Upper lobe of right lung (tissue), 1 donor: ENCODE data around the gene ARHGEF10L. TPM values are rescaled to one million over a fixed set of nuclear protein-coding genes. Genes with fewer than 3 reads are reported as not detected.

Source experiments
- ATAC-seq: fragments of 200-7000 bp; cut with Tn5 transposase; one replicate; pipeline ENCODE4 v1.9.1; 2020; ENCODE audit warnings: mild to moderate bottlenecking, moderate library complexity
- DNase-seq: peaks from one replicate; pipeline ENCODE4 v3.0.0-alpha.2; 2020
- H3K27ac ChIP-seq: fragments of 200-600 bp; one replicate; pipeline ENCODE4 v1.8.0; 2022
- H3K27me3 ChIP-seq: fragments of 200-600 bp; one replicate; pipeline ENCODE4 v1.8.0; 2022; ENCODE audit warnings: mild to moderate bottlenecking
- H3K36me3 ChIP-seq: fragments of 200-600 bp; one replicate; pipeline ENCODE4 v1.8.0; 2022
- H3K4me1 ChIP-seq: fragments of 200-600 bp; one replicate; pipeline ENCODE4 v1.8.0; 2022
- H3K4me3 ChIP-seq: fragments of 200-600 bp; one replicate; pipeline ENCODE4 v1.8.0; 2022; ENCODE audit warnings: mild to moderate bottlenecking
- H3K9me3 ChIP-seq: fragments of 200-600 bp; one replicate; pipeline ENCODE4 v1.8.0; 2022
- intact Hi-C: fragments of 100-400 bp; cut with DNase I; formaldehyde crosslinking; loops from one replicate; pipeline ENCODE4 v1.11.0; 2022
- total RNA-seq: library from RNA; stranded (reverse); fragmentation: NEBNext Ultra II Directional; extraction: Animal tissue kit (Norgen Biotek cat#: 25700); gene quantifications from one replicate; pipeline ENCODE4 v1.2.1, GENCODE V29; 2021
- TF ChIP-seq, protein P1 (sequence below): fragments of 200-600 bp; IDR thresholded peaks from one replicate; pipeline ENCODE4 v1.8.0; 2022; ENCODE audit warnings: antibody characterized with exemption
- donor health status: DM: no; HTN: yes; CAD: no; lungs with severe emphysema.

The ARHGEF10L gene
- total RNA-seq, 1 donor from 2014 or later: 34.1 TPM

DNA sequence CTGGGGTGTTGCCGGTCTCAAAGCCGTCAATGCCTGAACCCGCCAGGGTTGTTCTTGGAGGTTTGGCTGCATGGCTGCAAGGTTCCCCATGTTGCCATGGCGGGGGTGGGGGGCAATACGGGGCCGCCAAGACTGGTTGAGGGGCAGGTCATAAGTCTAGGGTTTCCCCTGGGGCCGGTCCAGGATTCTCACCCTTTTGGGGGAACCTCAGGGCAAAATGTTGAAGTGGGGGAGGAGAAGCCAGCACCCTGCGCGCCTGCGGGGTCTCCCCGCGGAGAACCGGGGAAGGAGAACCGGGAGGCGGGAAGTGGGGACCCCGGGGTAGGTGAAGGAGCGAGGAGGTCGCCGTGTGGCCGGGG lies 401 bp upstream of the ARHGEF10L start:
- intact Hi-C loops: no loop called here
- H3K9me3 ChIP-seq: no peaks in the 10 kb centered on the region
- TF ChIP-seq, protein P1, sequence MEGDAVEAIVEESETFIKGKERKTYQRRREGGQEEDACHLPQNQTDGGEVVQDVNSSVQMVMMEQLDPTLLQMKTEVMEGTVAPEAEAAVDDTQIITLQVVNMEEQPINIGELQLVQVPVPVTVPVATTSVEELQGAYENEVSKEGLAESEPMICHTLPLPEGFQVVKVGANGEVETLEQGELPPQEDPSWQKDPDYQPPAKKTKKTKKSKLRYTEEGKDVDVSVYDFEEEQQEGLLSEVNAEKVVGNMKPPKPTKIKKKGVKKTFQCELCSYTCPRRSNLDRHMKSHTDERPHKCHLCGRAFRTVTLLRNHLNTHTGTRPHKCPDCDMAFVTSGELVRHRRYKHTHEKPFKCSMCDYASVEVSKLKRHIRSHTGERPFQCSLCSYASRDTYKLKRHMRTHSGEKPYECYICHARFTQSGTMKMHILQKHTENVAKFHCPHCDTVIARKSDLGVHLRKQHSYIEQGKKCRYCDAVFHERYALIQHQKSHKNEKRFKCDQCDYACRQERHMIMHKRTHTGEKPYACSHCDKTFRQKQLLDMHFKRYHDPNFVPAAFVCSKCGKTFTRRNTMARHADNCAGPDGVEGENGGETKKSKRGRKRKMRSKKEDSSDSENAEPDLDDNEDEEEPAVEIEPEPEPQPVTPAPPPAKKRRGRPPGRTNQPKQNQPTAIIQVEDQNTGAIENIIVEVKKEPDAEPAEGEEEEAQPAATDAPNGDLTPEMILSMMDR: no peak
- peak overlapping the region; percentile 43 for H3K4me3 ChIP-seq
- H3K27ac ChIP-seq: peak overlapping the region; percentile 55
- peaks cover 7% of the 10 kb centered on the region for H3K27me3 ChIP-seq
- DNase-seq (no peak), ATAC-seq (no peak)
- no peaks in the 10 kb centered on the region for H3K36me3 ChIP-seq
- peaks cover 18% of the 10 kb centered on the region for H3K4me1 ChIP-seq

DNA sequence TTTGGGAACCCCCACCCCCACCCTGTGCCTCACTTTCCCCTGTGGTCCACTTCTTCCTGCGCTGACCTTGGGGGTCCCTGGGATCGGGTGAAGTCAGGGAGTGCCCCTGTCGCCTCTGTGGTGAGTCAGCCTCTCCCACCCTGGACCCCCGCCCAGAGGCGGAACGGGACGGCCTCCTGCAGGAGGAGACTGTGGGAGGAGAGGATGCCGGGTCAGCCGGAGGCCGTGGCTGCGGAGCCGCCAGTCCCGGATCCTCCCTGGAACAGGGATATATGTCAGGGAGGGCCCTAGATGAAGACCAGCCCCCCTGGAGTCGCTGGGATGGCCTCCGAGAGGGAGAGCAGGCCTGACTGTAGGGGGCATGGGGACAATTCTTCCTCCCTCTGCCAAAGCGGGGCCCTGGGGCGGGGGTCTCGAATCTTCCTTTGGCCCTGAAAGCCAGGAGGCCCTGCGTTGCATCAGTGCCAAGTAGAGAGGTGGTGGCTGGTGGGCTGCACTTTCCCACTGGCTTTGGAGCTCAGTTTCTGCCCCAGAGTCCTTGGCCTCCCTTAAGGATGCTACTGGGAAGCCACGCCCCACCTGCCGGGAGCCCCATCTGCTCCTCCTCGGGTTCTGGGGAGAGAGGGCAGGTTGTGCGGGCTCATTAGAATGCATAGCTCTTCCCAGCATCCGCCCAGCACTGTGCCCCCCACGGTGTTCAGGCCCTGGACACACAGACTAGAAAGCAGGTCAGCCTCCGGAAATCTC lies 930 bp downstream of the ARHGEF10L start:
- H3K4me3 ChIP-seq: peak overlapping the region; percentile 66
- TF ChIP-seq, protein P1: no peak
- no peaks in the 10 kb centered on the region for H3K36me3 ChIP-seq
- ATAC-seq (peak; percentile 49), DNase-seq (peak; percentile 73)
- peaks cover 7% of the 10 kb centered on the region for H3K27me3 ChIP-seq
- H3K9me3 ChIP-seq: no peaks in the 10 kb centered on the region
- H3K4me1 ChIP-seq: peaks cover 24% of the 10 kb centered on the region
- intact Hi-C loops: no loop called here
- H3K27ac ChIP-seq: peak overlapping the region; percentile 68

DNA sequence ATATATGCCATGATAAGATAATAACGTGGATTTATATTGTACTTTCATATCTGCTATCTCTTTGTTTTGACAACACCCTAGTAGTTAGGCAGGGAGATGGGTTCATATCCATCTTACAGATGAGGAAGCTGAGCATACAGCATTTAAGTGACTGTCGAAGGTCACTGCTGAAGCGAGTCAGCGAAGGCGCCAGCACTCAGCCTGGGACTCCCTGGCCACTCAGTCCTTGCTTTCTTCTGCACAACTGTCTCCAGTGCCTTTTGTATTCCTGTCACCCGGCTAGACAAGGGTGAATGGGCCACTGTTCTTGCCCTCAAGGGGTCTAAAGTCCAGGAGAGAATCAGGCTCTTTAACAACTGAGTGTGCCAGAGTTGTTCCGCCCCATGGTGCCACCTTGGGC lies 3.1 kb downstream of the ARHGEF10L start:
- H3K36me3 ChIP-seq: no peaks in the 10 kb centered on the region
- no peak overlapping the region for H3K27ac ChIP-seq

DNA sequence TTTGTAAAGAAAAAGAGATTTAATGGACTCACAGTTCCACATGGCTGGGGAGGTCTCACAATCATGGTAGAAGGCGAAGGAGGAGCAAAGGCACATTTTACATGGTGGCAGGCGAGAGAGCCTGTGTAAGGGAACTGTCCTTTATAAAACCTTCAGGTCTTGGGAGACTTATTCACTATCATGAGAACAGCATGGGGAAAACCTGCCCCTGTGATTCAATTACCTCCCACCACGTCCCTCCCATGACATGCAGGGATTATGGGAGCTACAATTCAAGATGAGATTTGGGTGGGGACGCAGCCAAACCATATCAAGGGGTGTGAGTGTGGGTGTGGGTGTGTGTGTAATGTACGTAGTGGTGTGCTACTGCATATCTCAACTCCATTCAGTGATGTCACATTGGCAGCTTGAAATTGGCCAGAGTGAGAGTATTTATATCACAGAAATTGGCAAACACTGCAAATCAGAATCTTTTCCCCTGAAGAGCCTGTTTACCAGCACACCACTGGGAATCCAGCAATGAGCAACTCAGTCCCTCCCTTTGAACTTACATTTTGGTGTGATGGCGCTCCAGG lies 5.4 kb downstream of the ARHGEF10L start:
- peaks cover 7% of the 10 kb centered on the region for H3K27me3 ChIP-seq
- DNase-seq: no peak
- peak; percentile 6 for ATAC-seq
- peak overlapping the region; percentile 17 for H3K27ac ChIP-seq
- H3K9me3 ChIP-seq: no peaks in the 10 kb centered on the region
- TF ChIP-seq, protein P1: no peak
- H3K4me1 ChIP-seq: peaks cover 26% of the 10 kb centered on the region
- intact Hi-C loops: no loop called here
- H3K36me3 ChIP-seq: no peaks in the 10 kb centered on the region
- no peak overlapping the region for H3K4me3 ChIP-seq

More for the DNA sequence above, 3.1 kb downstream of the ARHGEF10L start:
- intact Hi-C loops: no loop called here
- TF ChIP-seq, protein P1: no peak
- no peaks in the 10 kb centered on the region for H3K9me3 ChIP-seq
- H3K4me1 ChIP-seq: peaks cover 30% of the 10 kb centered on the region
- ATAC-seq (no peak), DNase-seq (no peak)
- peaks cover 7% of the 10 kb centered on the region for H3K27me3 ChIP-seq
- no peak overlapping the region for H3K4me3 ChIP-seq

DNA sequence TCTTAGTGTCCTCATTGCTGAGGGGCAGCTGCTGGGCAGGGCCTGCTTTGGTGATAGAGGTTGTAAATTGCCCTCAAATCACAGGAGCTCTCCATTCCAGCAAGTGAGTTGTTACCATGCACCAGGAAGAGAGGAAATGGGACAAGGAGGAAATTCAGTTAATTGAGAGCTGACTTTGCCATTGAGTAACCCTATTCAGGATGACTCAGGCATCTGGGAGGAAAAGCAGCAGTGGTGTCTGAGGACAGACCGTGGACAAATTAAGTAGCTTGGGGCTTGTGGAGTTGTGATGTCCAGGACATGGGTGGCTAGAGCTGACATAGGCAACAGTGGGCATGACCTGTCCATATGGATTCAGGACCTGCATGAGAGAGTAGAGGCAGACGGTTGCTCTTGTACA lies 5.9 kb downstream of the ARHGEF10L start:
- intact Hi-C loops: no loop called here

More for the DNA sequence above, 5.9 kb downstream of the ARHGEF10L start:
- Histone ChIP-seq H3K4me3 (no peak overlapping the region), H3K36me3 (no peaks in the 10 kb centered on the region), H3K4me1 (peaks cover 24% of the 10 kb centered on the region), H3K27me3 (peaks cover 2% of the 10 kb centered on the region), H3K9me3 (no peaks in the 10 kb centered on the region), H3K27ac (peak overlapping the region; percentile 17)
- DNase-seq (no peak), ATAC-seq (peak; percentile 75)
- TF ChIP-seq, protein P1: no peak
